GM06990 (cell line): ENCODE measurements around the gene OSTF1.

ENCODE experiments used
- DNase-seq: peaks from one replicate; pipeline ENCODE4 v3.0.0-alpha.2; 2011; ENCODE audit not compliant: insufficient read length; ENCODE audit errors: extremely low read depth
- H3K27me3 ChIP-seq: replicated peaks from 2 replicates; pipeline ENCODE4 v1.6.0; 2011; ENCODE audit warnings: low read length; ENCODE audit not compliant: control insufficient read depth, insufficient read depth
- H3K36me3 ChIP-seq: 2 replicates; pipeline ENCODE4 v1.5.1; 2011; ENCODE audit warnings: low read length; ENCODE audit not compliant: control insufficient read depth, insufficient read depth
- H3K4me3 ChIP-seq: replicated peaks from 2 replicates; pipeline ENCODE4 v1.5.1; 2011; ENCODE audit warnings: low read depth, mild to moderate bottlenecking, control low read depth, low read length
- TF ChIP-seq, protein P1 (sequence below): IDR thresholded peaks from 2 replicates; pipeline ENCODE4 v1.5.1; 2011; ENCODE audit warnings: low read length, control low read depth, mild to moderate bottlenecking, inconsistent platforms; ENCODE audit not compliant: insufficient read depth, poor library complexity, severe bottlenecking

OSTF1 gene

DNA sequence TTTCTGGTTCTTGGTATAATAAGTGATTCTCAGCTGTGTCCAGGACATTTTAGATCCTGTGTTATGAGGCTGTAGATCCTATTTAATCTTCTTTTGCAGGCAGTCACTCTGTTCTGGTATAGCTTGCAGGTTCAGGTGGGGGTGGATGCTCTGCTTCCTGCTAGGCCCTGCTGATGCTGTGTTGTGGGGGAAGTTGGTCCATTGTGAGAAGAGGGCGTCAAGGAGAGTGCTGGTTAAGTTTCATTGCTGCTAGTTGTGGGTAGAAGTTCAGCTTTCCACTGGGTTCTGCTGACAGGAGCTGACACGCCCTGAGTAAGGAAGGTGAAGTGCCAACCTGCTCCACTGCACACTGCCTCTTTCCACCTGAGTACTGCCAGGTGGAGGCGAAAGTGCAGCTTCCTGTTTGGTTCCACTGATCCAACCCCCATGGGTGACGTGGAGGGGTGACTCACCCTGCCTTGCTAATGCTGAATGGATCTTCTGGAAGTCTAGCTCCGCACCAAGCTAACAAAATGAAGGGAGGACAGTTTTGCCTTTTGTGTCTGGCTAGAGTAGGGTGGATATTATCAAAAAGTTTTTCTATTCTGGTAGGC, 16.7 kb upstream of the OSTF1 start:
- H3K36me3 ChIP-seq: no peaks in the 10 kb centered on the region
- peak; percentile 25 for DNase-seq

DNA sequence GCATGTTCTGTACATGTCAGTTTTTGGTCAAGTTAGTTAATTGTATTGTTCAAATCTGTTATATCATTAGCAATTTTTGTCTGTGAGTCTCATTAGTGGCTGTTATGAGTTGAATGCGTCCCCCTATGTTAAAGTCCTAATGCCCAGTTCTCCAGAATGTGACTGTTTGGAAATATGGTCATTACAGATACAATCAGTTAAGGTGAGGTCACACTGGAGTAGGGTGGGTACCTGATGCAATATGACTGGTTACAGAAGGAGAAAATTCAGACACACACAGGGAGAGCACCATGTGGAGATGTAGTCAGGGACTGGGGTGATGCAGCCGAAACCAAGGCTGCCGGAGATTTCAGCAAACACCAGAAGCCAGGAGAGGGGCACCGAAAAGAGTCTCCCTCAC, 15.4 kb upstream of the OSTF1 start:
- Histone ChIP-seq H3K27me3 (no peaks in the 10 kb centered on the region), H3K36me3 (no peaks in the 10 kb centered on the region), H3K4me3 (no peak overlapping the region)
- no peak for DNase-seq
- TF ChIP-seq, protein P1, sequence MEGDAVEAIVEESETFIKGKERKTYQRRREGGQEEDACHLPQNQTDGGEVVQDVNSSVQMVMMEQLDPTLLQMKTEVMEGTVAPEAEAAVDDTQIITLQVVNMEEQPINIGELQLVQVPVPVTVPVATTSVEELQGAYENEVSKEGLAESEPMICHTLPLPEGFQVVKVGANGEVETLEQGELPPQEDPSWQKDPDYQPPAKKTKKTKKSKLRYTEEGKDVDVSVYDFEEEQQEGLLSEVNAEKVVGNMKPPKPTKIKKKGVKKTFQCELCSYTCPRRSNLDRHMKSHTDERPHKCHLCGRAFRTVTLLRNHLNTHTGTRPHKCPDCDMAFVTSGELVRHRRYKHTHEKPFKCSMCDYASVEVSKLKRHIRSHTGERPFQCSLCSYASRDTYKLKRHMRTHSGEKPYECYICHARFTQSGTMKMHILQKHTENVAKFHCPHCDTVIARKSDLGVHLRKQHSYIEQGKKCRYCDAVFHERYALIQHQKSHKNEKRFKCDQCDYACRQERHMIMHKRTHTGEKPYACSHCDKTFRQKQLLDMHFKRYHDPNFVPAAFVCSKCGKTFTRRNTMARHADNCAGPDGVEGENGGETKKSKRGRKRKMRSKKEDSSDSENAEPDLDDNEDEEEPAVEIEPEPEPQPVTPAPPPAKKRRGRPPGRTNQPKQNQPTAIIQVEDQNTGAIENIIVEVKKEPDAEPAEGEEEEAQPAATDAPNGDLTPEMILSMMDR: no peak

More for the DNA sequence above, 16.7 kb upstream of the OSTF1 start:
- H3K4me3 ChIP-seq: no peak overlapping the region
- H3K27me3 ChIP-seq: no peaks in the 10 kb centered on the region
- TF ChIP-seq, protein P1: no peak

DNA sequence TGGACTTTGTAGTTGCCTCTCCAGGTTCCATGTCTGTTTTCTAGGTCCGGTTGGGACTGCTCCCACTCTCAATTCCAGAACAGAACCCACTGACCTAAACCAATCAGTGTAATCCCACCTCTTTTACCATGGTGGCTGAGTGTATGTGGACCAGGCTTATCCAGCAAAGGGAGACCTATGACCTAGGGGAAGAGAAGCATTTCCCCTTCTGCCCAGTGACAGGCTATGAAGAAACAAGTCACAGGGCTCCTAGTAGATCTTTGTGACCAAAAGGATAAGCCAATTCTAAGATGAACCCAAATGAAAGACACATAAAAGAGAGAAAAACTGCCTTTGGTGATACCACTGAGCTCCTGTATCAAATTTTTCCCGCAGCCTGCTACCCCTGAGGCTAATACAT, 6.7 kb upstream of the OSTF1 start:
- TF ChIP-seq, protein P1: no peak
- Histone ChIP-seq H3K36me3 (peaks cover 2% of the 10 kb centered on the region), H3K27me3 (no peaks in the 10 kb centered on the region)

DNA sequence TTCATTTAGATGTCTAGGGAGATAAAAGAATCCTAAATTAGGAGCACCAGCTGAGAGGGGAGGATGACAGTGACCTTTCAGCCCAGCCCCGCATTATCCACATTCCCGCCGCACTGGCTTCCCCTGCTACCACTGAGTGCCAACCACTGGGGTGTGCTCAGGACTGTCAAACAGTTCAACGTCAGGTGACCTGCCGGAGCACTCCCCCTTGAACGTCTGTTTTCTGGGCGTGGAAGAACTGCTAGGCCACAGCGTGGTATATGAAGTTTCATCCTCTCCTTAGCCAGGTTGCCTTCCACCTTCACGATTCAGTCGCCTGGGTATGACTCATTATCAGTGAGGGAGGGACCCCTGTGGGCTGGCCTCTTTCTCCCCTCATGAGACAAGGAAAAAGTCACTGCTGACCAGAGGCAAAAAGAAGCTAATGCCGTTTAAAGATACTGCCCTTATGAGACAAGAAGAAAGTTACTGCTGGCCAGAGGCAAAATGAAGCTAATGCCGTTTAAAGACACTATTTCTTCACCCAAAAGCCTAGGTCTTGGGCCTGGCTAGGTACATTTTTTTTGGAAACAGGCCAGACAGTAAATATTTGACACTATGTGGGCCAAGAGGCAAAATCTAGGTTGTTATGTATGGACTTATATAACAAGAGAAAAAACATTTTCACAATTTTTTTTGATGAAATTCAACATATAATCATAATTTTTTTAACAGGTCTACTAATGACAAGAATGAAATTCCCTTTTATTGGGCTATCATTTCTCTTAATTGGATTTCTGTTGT, 4.9 kb upstream of the OSTF1 start:
- no peak for DNase-seq
- TF ChIP-seq, protein P1: no peak
- Histone ChIP-seq H3K4me3 (no peak overlapping the region), H3K27me3 (no peaks in the 10 kb centered on the region), H3K36me3 (peaks cover 2% of the 10 kb centered on the region)

More for the DNA sequence above, 6.7 kb upstream of the OSTF1 start:
- DNase-seq: no peak
- H3K4me3 ChIP-seq: no peak overlapping the region

DNA sequence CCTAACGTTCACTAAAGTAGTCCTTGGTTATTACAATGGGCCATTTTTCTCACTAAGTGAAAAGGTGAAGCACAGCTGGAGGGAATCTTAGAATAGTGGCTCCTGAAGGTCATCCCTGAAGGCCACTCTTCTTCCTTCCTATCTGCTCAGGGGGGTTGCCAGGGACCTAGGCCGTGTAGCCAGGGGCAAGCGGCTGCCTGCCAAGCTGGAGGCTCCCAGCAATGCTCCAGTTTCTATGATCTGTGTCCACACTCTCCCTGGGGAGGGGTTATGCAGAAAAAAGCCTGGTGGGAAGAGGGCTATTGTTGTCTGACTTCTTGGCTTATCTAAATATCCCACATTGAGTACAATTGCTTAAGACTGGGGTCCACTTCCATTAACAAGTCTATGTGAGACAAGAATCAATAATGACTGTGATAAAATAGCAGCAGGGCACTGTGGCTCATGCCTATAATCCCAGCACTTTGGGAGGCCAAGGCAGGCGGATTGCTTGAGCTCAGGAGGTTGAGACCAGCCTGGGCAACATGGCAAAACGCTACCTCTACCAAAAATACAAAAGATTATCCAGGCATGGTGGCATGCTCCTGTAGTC, 4.1 kb upstream of the OSTF1 start:
- TF ChIP-seq, protein P1: no peak

More for the DNA sequence above, 4.1 kb upstream of the OSTF1 start:
- no peaks in the 10 kb centered on the region for H3K27me3 ChIP-seq
- peaks cover 2% of the 10 kb centered on the region for H3K36me3 ChIP-seq
- no peak for DNase-seq
- H3K4me3 ChIP-seq: no peak overlapping the region
